SU-DHL-6 (cell line): ENCODE results near the gene SEPTIN10.

ENCODE experiments used
- H2AFZ ChIP-seq: fragments of 200-600 bp; sonication (generic); 2 replicates; pipeline ENCODE4 v1.6.1; 2014; ENCODE audit warnings: low read depth, mild to moderate bottlenecking, moderate library complexity, mixed read lengths, antibody characterized with exemption, low read length; ENCODE audit not compliant: severe bottlenecking
- H3F3A ChIP-seq: fragments of 200-600 bp; shearing (Covaris generic); 2 replicates; pipeline ENCODE4 v1.6.0; 2016; ENCODE audit warnings: antibody characterized with exemption, mild to moderate bottlenecking; ENCODE audit not compliant: insufficient read depth
- H3K27ac ChIP-seq: fragments of 200-600 bp; sonication (generic); 2 replicates; pipeline ENCODE4 v1.5.1; 2016; ENCODE audit warnings: low read depth, mild to moderate bottlenecking, low read length, moderate library complexity, mixed read lengths
- H3K27me3 ChIP-seq: fragments of 200-600 bp; sonication (generic), shearing (Covaris generic); 2 replicates; pipeline ENCODE4 v1.6.0; 2014; ENCODE audit warnings: mild to moderate bottlenecking, low read length
- H3K36me3 ChIP-seq: fragments of 200-600 bp; sonication (generic); 2 replicates; pipeline ENCODE4 v1.6.1; 2014; ENCODE audit warnings: mild to moderate bottlenecking, low read length, mixed read lengths
- H3K4me2 ChIP-seq: fragments of 300-600, 200-600 bp; shearing (Covaris generic), sonication (generic); 2 replicates; pipeline ENCODE4 v1.6.0; 2014; ENCODE audit warnings: low read length, low read depth, mild to moderate bottlenecking; ENCODE audit not compliant: poor library complexity, severe bottlenecking
- H3K4me3 ChIP-seq: fragments of 200-600 bp; sonication (generic); 2 replicates; pipeline ENCODE4 v1.5.1; 2014; ENCODE audit warnings: antibody characterized with exemption, low read length, mild to moderate bottlenecking, mixed read lengths; ENCODE audit not compliant: insufficient read depth, poor library complexity, severe bottlenecking
- H3K79me2 ChIP-seq: fragments of 200-600 bp; sonication (generic); 2 replicates; pipeline ENCODE4 v1.6.1; 2014; ENCODE audit warnings: mild to moderate bottlenecking, low read length, moderate library complexity; ENCODE audit not compliant: insufficient read depth
- H3K9ac ChIP-seq: fragments of 200-600 bp; sonication (generic); 2 replicates; pipeline ENCODE4 v1.7.0; 2014; ENCODE audit warnings: mild to moderate bottlenecking, low read length
- H3K9me2 ChIP-seq: fragments of 200-600 bp; sonication (generic); replicated peaks from 2 replicates; pipeline ENCODE4 v1.6.1; 2014; ENCODE audit warnings: low read length; ENCODE audit not compliant: insufficient read depth
- H3K9me3 ChIP-seq: fragments of 200-600 bp; sonication (generic); 2 replicates; pipeline ENCODE4 v1.6.1; 2014; ENCODE audit warnings: low read length, mixed read lengths; ENCODE audit not compliant: insufficient read depth
- H4K20me1 ChIP-seq: fragments of 200-600 bp; sonication (generic); 2 replicates; pipeline ENCODE4 v1.6.1; 2014; ENCODE audit warnings: low read depth, mild to moderate bottlenecking, antibody characterized with exemption, low read length, moderate library complexity, mixed read lengths
- CTCF ChIP-seq: fragments of 200-600 bp; sonication (generic); IDR thresholded peaks from one replicate; pipeline ENCODE4 v1.5.1; 2017; ENCODE audit warnings: antibody characterized with exemption, mild to moderate bottlenecking, low read length, moderate library complexity; ENCODE audit not compliant: insufficient read depth, poor library complexity, severe bottlenecking
- EZH2phosphoT487 ChIP-seq: fragments of 200-600 bp; sonication (generic), shearing (Covaris generic); conservative IDR thresholded peaks from 2 replicates; pipeline ENCODE4 v1.6.1; 2018; ENCODE audit warnings: mild to moderate bottlenecking, antibody characterized with exemption, low read length, moderate library complexity, mixed read lengths

The SEPTIN10 gene

DNA sequence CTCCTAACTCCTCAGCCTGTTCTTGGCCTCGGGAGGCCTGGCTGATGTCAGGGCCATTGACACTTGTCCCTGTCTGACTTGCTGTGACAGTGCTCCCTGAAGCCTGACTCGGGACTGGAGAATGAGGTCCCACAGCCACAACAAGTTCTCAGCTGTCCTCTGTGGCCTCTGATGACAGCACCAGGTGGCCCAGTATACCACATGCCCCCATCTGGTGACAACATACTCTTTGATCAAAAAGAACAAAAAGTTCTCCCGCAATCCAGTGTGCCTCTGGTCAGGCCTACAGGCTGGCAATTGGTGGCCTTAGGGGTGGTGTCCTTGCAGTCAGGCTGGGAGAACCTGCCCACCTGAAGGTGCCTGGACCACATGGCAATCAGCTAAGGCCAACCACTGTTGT, 102.6 kb downstream of the SEPTIN10 start:
- H3K36me3 ChIP-seq, result no peaks in the 10 kb centered on the region
- TF ChIP-seq EZH2phosphoT487 (no peak), CTCF (no peak)

GRCh38 chr2:109510136-109511028, 103.4 kb downstream of the SEPTIN10 start:
- no peak overlapping the region for H3K9ac ChIP-seq
- H3K79me2 ChIP-seq, result no peaks in the 10 kb centered on the region
- no peak overlapping the region for H3K27ac ChIP-seq
- peak; percentile 67 for TF ChIP-seq CTCF
- TF ChIP-seq EZH2phosphoT487, result no peak
- H3K9me3 ChIP-seq, result no peaks in the 10 kb centered on the region
- no peak overlapping the region for H2AFZ ChIP-seq
- H3K27me3 ChIP-seq, result no peaks in the 10 kb centered on the region
- H3F3A ChIP-seq, result no peaks in the 10 kb centered on the region
- H3K9me2 ChIP-seq, result no peaks in the 10 kb centered on the region
- no peaks in the 10 kb centered on the region for H4K20me1 ChIP-seq
- no peak overlapping the region for H3K4me2 ChIP-seq
- no peak overlapping the region for H3K4me3 ChIP-seq
- no peaks in the 10 kb centered on the region for H3K36me3 ChIP-seq

More for the DNA sequence above, 102.6 kb downstream of the SEPTIN10 start:
- no peak overlapping the region for H3K27ac ChIP-seq
- no peaks in the 10 kb centered on the region for H3K9me3 ChIP-seq
- no peak overlapping the region for H3K4me2 ChIP-seq
- no peaks in the 10 kb centered on the region for H3K9me2 ChIP-seq
- H4K20me1 ChIP-seq, result no peaks in the 10 kb centered on the region
- no peaks in the 10 kb centered on the region for H3K27me3 ChIP-seq
- H3K9ac ChIP-seq, result no peak overlapping the region
- no peaks in the 10 kb centered on the region for H3K79me2 ChIP-seq
- H2AFZ ChIP-seq, result no peak overlapping the region
- H3K4me3 ChIP-seq, result no peak overlapping the region
- no peaks in the 10 kb centered on the region for H3F3A ChIP-seq

DNA sequence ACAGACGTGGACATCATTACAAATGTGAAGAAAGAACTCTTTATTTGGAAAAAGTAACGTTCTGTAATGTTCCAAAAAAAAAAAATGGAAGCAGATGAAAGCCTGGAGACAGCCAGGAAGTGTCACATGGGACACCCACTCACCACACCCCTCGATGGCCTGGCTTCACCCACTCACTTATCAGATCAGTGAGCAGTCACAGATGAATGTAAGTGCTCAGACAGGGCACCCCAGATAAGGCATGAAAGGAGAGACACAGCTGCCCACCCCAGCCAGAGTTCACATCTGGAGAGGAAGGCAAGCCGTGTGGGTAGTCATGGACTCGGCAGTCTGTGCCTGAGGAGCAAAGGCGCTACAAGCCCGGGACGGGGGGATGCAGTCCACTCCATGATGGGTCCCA, 105.2 kb downstream of the SEPTIN10 start:
- no peaks in the 10 kb centered on the region for H3F3A ChIP-seq

More for the DNA sequence above, 105.2 kb downstream of the SEPTIN10 start:
- Histone ChIP-seq H3K9me3 (no peaks in the 10 kb centered on the region), H3K9me2 (no peaks in the 10 kb centered on the region), H3K27ac (no peak overlapping the region), H4K20me1 (no peaks in the 10 kb centered on the region), H3K9ac (no peak overlapping the region), H3K36me3 (no peaks in the 10 kb centered on the region), H3K79me2 (no peaks in the 10 kb centered on the region), H2AFZ (no peak overlapping the region), H3K4me2 (no peak overlapping the region), H3K4me3 (no peak overlapping the region), H3K27me3 (no peaks in the 10 kb centered on the region)
- TF ChIP-seq CTCF, result no peak
- TF ChIP-seq EZH2phosphoT487, result no peak
